Measurements from ENCODE around the gene EPHA3. TPM values are rescaled to one million over a fixed set of nuclear protein-coding genes. Genes with fewer than 3 reads are reported as not detected.

The EPHA3 gene
- total RNA-seq, 1 experiment from 2014 or later: not detected

DNA sequence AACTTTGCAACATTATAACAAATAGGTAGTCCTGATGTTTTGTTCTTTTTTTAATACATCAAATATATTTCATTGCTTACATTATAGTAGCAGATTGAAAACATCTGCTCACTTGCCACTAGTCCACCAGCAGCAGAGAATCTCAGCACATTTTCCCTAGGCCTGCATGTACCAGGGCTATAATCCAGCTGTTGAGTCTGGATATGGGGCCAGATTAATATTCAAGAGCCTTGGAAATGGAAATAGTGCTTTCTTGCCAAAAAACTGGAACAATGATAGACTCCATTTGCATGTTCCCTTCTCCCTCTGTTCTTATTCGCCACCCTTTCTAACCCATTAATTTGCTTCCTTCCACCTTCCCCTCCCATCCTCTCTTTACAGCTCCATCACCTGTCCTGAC lies 288.0 kb downstream of the EPHA3 start:
- no peaks in the 10 kb centered on the region for H3K9me3 ChIP-seq
- no peaks in the 10 kb centered on the region for H3K4me1 ChIP-seq
- H3K27me3 Mint-ChIP-seq (ENCODE audit: insufficient read depth, unreplicated experiment): no peaks in the 10 kb centered on the region
- H3K36me3 Mint-ChIP-seq (ENCODE audit: insufficient read depth, unreplicated experiment): no peaks in the 10 kb centered on the region
- BruUV-seq (replicated peaks): no TSS peak
- no peak for DNase-seq
- CTCF ChIA-PET: no interaction called here
- no peaks in the 10 kb centered on the region for H3K27me3 ChIP-seq (replicated peaks; ENCODE audit: control insufficient read depth, insufficient read depth, low read length)
- H3K4me1 Mint-ChIP-seq (ENCODE audit: low read depth, unreplicated experiment): no peaks in the 10 kb centered on the region
- intact Hi-C loops (cut with micrococcal nuclease; ENCODE audit: unreplicated experiment): no loop called here
- POLR2A ChIA-PET: no interaction called here
- no peaks in the 10 kb centered on the region for H3K9me3 Mint-ChIP-seq (ENCODE audit: unreplicated experiment)
- H3K36me3 ChIP-seq (ENCODE audit: control insufficient read depth, insufficient read depth, low read length): no peaks in the 10 kb centered on the region
- TF ChIP-seq, protein P1, sequence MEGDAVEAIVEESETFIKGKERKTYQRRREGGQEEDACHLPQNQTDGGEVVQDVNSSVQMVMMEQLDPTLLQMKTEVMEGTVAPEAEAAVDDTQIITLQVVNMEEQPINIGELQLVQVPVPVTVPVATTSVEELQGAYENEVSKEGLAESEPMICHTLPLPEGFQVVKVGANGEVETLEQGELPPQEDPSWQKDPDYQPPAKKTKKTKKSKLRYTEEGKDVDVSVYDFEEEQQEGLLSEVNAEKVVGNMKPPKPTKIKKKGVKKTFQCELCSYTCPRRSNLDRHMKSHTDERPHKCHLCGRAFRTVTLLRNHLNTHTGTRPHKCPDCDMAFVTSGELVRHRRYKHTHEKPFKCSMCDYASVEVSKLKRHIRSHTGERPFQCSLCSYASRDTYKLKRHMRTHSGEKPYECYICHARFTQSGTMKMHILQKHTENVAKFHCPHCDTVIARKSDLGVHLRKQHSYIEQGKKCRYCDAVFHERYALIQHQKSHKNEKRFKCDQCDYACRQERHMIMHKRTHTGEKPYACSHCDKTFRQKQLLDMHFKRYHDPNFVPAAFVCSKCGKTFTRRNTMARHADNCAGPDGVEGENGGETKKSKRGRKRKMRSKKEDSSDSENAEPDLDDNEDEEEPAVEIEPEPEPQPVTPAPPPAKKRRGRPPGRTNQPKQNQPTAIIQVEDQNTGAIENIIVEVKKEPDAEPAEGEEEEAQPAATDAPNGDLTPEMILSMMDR (IDR thresholded peaks at IDR 0.05; ENCODE audit: insufficient read depth in 1 of 2, low read depth in 1 of 2, low read length in 1 of 2, severe bottlenecking in 1 of 2, unreplicated experiment in 1 of 2): no peak
- H3K27ac Mint-ChIP-seq (ENCODE audit: unreplicated experiment): no peak overlapping the region
- H3K4me3 Mint-ChIP-seq (ENCODE audit: unreplicated experiment): no peak overlapping the region
- H3K4me3 ChIP-seq (ENCODE audit: low read depth, low read length): no peak overlapping the region

DNA sequence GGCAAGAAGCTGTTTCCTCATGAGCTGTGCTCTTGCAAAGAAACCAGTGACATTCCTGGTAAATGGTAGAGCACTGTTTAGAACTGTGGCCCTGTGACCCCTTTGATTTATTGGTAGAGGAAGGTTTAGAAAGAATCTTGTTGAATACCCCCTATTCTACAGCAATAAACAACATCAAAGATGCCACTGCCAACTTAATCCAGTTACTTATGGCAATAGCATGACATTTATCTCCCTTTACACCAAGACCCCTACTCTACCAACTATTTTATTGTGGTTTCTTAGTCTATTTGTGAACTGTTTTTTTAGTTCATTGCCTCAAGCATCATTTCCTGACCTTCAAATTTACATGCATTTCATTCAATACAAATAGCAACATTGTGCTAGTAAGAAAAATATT lies 288.6 kb downstream of the EPHA3 start:
- Histone ChIP-seq H3K4me1 (no peaks in the 10 kb centered on the region), H3K27me3 (replicated peaks; ENCODE audit: control insufficient read depth, insufficient read depth, low read length) (no peaks in the 10 kb centered on the region), H3K9me3 (no peaks in the 10 kb centered on the region), H3K4me3 (ENCODE audit: low read depth, low read length) (no peak overlapping the region), H3K36me3 (ENCODE audit: control insufficient read depth, insufficient read depth, low read length) (no peaks in the 10 kb centered on the region)
- Mint-ChIP-seq H3K4me1 (ENCODE audit: low read depth, unreplicated experiment) (no peaks in the 10 kb centered on the region), H3K27me3 (ENCODE audit: insufficient read depth, unreplicated experiment) (no peaks in the 10 kb centered on the region), H3K27ac (ENCODE audit: unreplicated experiment) (no peak overlapping the region), H3K36me3 (ENCODE audit: insufficient read depth, unreplicated experiment) (no peaks in the 10 kb centered on the region), H3K4me3 (ENCODE audit: unreplicated experiment) (no peak overlapping the region), H3K9me3 (ENCODE audit: unreplicated experiment) (no peaks in the 10 kb centered on the region)
- TF ChIP-seq, protein P1 (IDR thresholded peaks at IDR 0.05; ENCODE audit: insufficient read depth in 1 of 2, low read depth in 1 of 2, low read length in 1 of 2, severe bottlenecking in 1 of 2, unreplicated experiment in 1 of 2): no peak
- ChIA-PET CTCF (no interaction called here), POLR2A (no interaction called here)
- intact Hi-C loops (cut with micrococcal nuclease; ENCODE audit: unreplicated experiment): no loop called here
- no peak for DNase-seq
- no TSS peak for BruUV-seq (replicated peaks)

DNA sequence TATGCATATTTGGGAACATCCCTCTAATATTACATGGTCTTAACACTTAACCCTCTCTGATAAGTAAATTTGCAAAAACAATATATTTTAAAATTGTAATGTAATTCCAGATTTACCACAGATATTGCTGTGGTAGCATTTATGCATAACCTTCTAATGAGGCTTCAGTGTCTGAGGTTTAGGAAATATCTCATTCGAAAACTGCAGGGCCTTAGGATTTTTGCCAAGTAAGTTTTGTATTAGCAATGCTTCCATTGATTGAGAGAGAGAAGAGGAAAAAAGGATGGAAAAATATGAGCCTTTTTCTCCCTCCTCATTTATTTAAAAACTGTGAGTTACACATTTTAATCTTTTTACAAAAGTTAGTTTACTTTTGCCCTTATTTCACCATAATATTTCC lies 294.6 kb downstream of the EPHA3 start:
- ChIA-PET POLR2A (no interaction called here), CTCF (no interaction called here)
- no peaks in the 10 kb centered on the region for H3K27me3 ChIP-seq (replicated peaks; ENCODE audit: control insufficient read depth, insufficient read depth, low read length)
- no peak overlapping the region for H3K4me3 Mint-ChIP-seq (ENCODE audit: unreplicated experiment)
- H3K36me3 Mint-ChIP-seq (ENCODE audit: insufficient read depth, unreplicated experiment): no peaks in the 10 kb centered on the region
- no peaks in the 10 kb centered on the region for H3K4me1 ChIP-seq
- H3K9me3 Mint-ChIP-seq (ENCODE audit: unreplicated experiment): no peaks in the 10 kb centered on the region
- BruUV-seq (replicated peaks): no TSS peak
- H3K9me3 ChIP-seq: no peaks in the 10 kb centered on the region
- TF ChIP-seq, protein P1 (IDR thresholded peaks at IDR 0.05; ENCODE audit: insufficient read depth in 1 of 2, low read depth in 1 of 2, low read length in 1 of 2, severe bottlenecking in 1 of 2, unreplicated experiment in 1 of 2): no peak
- no peak overlapping the region for H3K4me3 ChIP-seq (ENCODE audit: low read depth, low read length)
- no peak overlapping the region for H3K27ac Mint-ChIP-seq (ENCODE audit: unreplicated experiment)
- DNase-seq: no peak
- peaks cover 2% of the 10 kb centered on the region for H3K27me3 Mint-ChIP-seq (ENCODE audit: insufficient read depth, unreplicated experiment)
- intact Hi-C loops (cut with micrococcal nuclease; ENCODE audit: unreplicated experiment): no loop called here
- H3K4me1 Mint-ChIP-seq (ENCODE audit: low read depth, unreplicated experiment): no peaks in the 10 kb centered on the region
- H3K36me3 ChIP-seq (ENCODE audit: control insufficient read depth, insufficient read depth, low read length): no peaks in the 10 kb centered on the region
